Trophoblast cell (in vitro differentiated cells and primary cell): Measurements from ENCODE around the gene CYTH2.

Experiments used
- DNase-seq, 2 donors: peaks; one replicate each; pipeline ENCODE4 v3.0.0-alpha.2; 2016
- H2AFZ ChIP-seq: 2 replicates; pipeline ENCODE4 v1.6.1; 2013; ENCODE audit warnings: low read length, moderate library complexity, mild to moderate bottlenecking; ENCODE audit not compliant: insufficient read depth, poor library complexity
- H2AK5ac ChIP-seq: 2 replicates; pipeline ENCODE4 v1.6.1; 2013; ENCODE audit warnings: mild to moderate bottlenecking, low read length
- H2BK120ac ChIP-seq: 2 replicates; pipeline ENCODE4 v1.6.1; 2013; ENCODE audit warnings: low read length, mild to moderate bottlenecking, moderate library complexity; ENCODE audit not compliant: insufficient read depth, poor library complexity
- H2BK12ac ChIP-seq: 2 replicates; pipeline ENCODE4 v1.6.1; 2013; ENCODE audit warnings: mild to moderate bottlenecking, low read length, moderate library complexity
- H2BK5ac ChIP-seq: 2 replicates; pipeline ENCODE4 v1.6.1; 2013; ENCODE audit warnings: low read length, low read depth, moderate library complexity, mild to moderate bottlenecking; ENCODE audit not compliant: poor library complexity
- H3K14ac ChIP-seq: 2 replicates; pipeline ENCODE4 v1.6.1; 2013; ENCODE audit warnings: mild to moderate bottlenecking, low read length
- H3K18ac ChIP-seq: 2 replicates; pipeline ENCODE4 v1.6.1; 2013; ENCODE audit warnings: mild to moderate bottlenecking, low read length
- H3K23ac ChIP-seq: 2 replicates; pipeline ENCODE4 v1.6.1; 2013; ENCODE audit warnings: low read length
- H3K27ac ChIP-seq: 2 replicates; pipeline ENCODE4 v1.5.1; 2013; ENCODE audit warnings: low read depth, mild to moderate bottlenecking, inconsistent platforms, low read length, moderate library complexity
- H3K27me3 ChIP-seq: 2 replicates; pipeline ENCODE4 v1.6.1; 2013; ENCODE audit warnings: inconsistent platforms, mild to moderate bottlenecking, low read length, moderate library complexity; ENCODE audit not compliant: insufficient read depth
- H3K36me3 ChIP-seq, 2 experiments: 1 replicate in 1 of 2; 2 replicates in 1 of 2; pipeline ENCODE4 v1.6.1; 2013; ENCODE audit warnings: low read length in 2 of 2, mild to moderate bottlenecking in 2 of 2, moderate library complexity in 1 of 2; ENCODE audit not compliant: insufficient read depth in 2 of 2, control insufficient read depth in 1 of 2
- H3K4ac ChIP-seq: 2 replicates; pipeline ENCODE4 v1.6.1; 2013; ENCODE audit warnings: low read depth, mild to moderate bottlenecking, low read length, moderate library complexity
- H3K4me1 ChIP-seq, 2 experiments: 1 replicate in 1 of 2; 2 replicates in 1 of 2; pipeline ENCODE4 v1.6.1; 2013; ENCODE audit warnings: low read length in 2 of 2, mild to moderate bottlenecking in 2 of 2, moderate library complexity in 1 of 2; ENCODE audit not compliant: insufficient read depth in 2 of 2, control insufficient read depth in 1 of 2
- H3K4me2 ChIP-seq: 2 replicates; pipeline ENCODE4 v1.6.1; 2013; ENCODE audit warnings: inconsistent platforms, mild to moderate bottlenecking, low read length, moderate library complexity
- H3K4me3 ChIP-seq: 2 replicates; pipeline ENCODE4 v1.5.1; 2013; ENCODE audit warnings: mild to moderate bottlenecking, low read depth, low read length, inconsistent platforms
- H3K79me1 ChIP-seq: one replicate; pipeline ENCODE4 v1.6.1; 2013; ENCODE audit warnings: low read length
- H3K79me2 ChIP-seq: 2 replicates; pipeline ENCODE4 v1.6.1; 2013; ENCODE audit warnings: low read length, mild to moderate bottlenecking; ENCODE audit not compliant: control insufficient read depth, insufficient read depth, poor library complexity
- H3K9ac ChIP-seq: 2 replicates; pipeline ENCODE4 v1.6.1; 2013; ENCODE audit warnings: mild to moderate bottlenecking, low read length
- H3K9me3 ChIP-seq: 2 replicates; pipeline ENCODE4 v1.6.1; 2013; ENCODE audit warnings: low read depth, mild to moderate bottlenecking, control low read depth, inconsistent platforms, low read length; ENCODE audit not compliant: insufficient read depth
- H4K12ac ChIP-seq: 2 replicates; pipeline ENCODE4 v1.6.1; 2013; ENCODE audit warnings: low read depth, mild to moderate bottlenecking, low read length, moderate library complexity
- H4K8ac ChIP-seq: 2 replicates; pipeline ENCODE4 v1.6.1; 2013; ENCODE audit warnings: low read depth, mild to moderate bottlenecking, low read length, moderate library complexity
- H4K91ac ChIP-seq: one replicate; pipeline ENCODE4 v1.6.1; 2013; ENCODE audit warnings: low read depth, mild to moderate bottlenecking, low read length, moderate library complexity
- WGBS: extraction: QIAGEN DNeasy Blood & Tissue Kit; methylation state at CpG from one replicate; pipeline ENCODE4 v1.1.7; 2013; ENCODE audit warnings: missing lambda C conversion rate; ENCODE audit not compliant: insufficient read length, insufficient coverage; ENCODE audit errors: extremely low coverage; 5-methylcytosine and 5-hydroxymethylcytosine counted together

The CYTH2 gene

DNA sequence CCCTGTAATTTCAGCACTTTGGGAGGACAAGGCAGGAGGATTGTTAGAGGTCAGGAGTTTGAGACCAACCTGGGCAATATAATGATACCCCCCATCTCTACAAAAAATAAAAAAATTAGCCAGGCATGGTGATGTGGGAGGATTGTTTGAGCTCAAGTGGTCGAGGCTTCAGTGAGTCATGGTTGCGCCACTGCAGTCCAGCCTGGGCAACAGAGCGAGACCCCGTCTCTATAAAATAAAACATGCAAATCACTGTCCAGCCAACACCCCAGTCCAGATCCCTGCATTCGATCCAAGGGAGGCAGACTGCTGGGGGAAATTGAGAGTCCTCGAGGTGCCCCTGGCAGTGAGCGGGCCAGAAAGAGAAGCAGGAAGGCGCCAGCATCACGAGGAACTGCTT is 7.0 kb downstream of the CYTH2 start:
- H3K79me1 ChIP-seq = no peaks in the 10 kb centered on the region
- no peak overlapping the region for H2AK5ac ChIP-seq
- DNase-seq = no peak
- H3K27ac ChIP-seq = no peak overlapping the region
- no peak overlapping the region for H2BK12ac ChIP-seq
- no peak overlapping the region for H2BK5ac ChIP-seq
- no peak overlapping the region for H4K12ac ChIP-seq
- no peak overlapping the region for H3K14ac ChIP-seq
- no peak overlapping the region for H3K9ac ChIP-seq
- no peak overlapping the region for H4K91ac ChIP-seq
- H3K9me3 ChIP-seq = no peaks in the 10 kb centered on the region
- WGBS = no CpG with 5 or more reads among the region's 9 CpGs
- H3K18ac ChIP-seq = no peak overlapping the region
- no peak overlapping the region for H2AFZ ChIP-seq
- no peak overlapping the region for H3K4me2 ChIP-seq
- H3K36me3 ChIP-seq = peaks cover 97 to 98% of the 10 kb centered on the region in 2 experiments
- H3K27me3 ChIP-seq = no peaks in the 10 kb centered on the region
- no peak overlapping the region for H3K4me3 ChIP-seq
- no peaks in the 10 kb centered on the region for H3K79me2 ChIP-seq
- H3K4me1 ChIP-seq = peaks cover 0 to 9% of the 10 kb centered on the region in 2 experiments
- no peak overlapping the region for H3K23ac ChIP-seq
- no peak overlapping the region for H3K4ac ChIP-seq
- H2BK120ac ChIP-seq = no peak overlapping the region
- no peak overlapping the region for H4K8ac ChIP-seq

DNA sequence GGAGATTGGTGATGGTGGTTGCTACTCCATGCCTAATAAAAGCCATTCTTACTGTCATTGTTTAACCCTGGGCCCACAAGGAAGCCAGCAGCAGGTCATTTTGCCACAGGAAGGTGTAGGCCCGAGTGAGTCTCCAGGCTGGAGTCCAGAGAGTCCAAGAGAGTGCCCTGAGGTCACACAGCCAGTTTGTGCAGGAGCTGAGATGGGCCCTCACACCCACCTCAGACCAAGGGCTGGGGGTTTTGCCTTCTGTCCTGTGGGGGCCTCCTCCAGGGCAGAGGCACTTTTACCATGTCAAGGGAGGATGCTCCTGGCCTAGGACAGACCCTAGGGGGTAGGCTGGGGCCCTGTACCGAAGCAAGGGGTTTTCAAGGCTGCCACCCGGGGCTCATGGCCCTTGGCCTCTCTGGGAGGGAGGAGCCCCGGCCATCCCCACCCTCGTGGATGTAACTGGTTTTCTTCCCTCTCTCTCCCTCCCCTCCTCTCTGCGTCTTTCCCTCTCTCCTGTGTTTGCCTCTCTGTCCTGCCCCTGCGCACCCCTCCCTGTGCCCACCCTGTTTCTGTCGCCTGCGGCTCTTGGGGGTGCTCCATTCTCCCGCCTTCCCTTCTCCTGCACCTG is 8.0 kb downstream of the CYTH2 start:
- Histone ChIP-seq H3K23ac (no peak overlapping the region), H3K27me3 (no peaks in the 10 kb centered on the region), H3K9ac (no peak overlapping the region), H4K8ac (no peak overlapping the region), H3K4me1 (peaks cover 0 to 9% of the 10 kb centered on the region in 2 experiments), H3K4me3 (no peak overlapping the region), H3K36me3 (peaks cover 90 to 94% of the 10 kb centered on the region in 2 experiments), H2BK5ac (no peak overlapping the region), H3K9me3 (no peaks in the 10 kb centered on the region), H2AFZ (no peak overlapping the region), H3K79me1 (no peaks in the 10 kb centered on the region), H3K14ac (no peak overlapping the region), H2BK120ac (no peak overlapping the region), H3K79me2 (no peaks in the 10 kb centered on the region), H3K4ac (no peak overlapping the region), H4K91ac (no peak overlapping the region), H4K12ac (no peak overlapping the region), H2BK12ac (no peak overlapping the region), H3K27ac (no peak overlapping the region), H3K4me2 (no peak overlapping the region), H2AK5ac (no peak overlapping the region), H3K18ac (no peak overlapping the region)
- WGBS = no CpG with 5 or more reads among the region's 10 CpGs
- no peak for DNase-seq

DNA sequence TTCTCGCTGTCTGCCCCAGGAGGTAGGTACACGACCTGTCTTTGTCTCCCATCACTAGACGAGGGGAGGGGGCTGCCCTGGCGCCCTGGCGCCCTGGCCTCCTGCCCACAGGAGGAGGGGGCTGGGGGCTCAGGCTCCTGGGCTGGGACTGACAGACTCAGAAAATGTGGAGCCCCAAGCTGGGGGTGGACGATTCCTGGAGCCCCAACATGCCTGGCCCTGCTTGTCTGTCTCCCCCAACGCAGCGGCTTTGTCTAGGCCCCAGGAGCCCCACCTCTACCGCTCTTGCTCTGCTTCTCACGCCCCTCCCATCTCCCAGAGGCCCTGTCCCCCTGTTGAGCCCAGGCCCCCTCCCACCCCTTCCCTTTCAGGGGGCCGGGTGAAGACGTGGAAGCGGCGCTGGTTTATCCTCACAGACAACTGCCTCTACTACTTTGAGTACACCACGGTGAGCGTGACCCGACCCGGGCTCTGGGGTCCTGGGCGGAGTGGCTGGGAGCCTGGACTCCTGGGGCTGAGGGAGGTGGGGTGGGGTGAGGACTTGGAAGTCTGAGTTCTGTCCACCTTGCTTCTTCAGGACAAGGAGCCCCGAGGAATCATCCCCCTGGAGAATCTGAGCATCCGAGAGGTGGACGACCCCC is 8.6 kb downstream of the CYTH2 start:
- Histone ChIP-seq H3K4ac (no peak overlapping the region), H4K91ac (no peak overlapping the region), H2BK5ac (no peak overlapping the region), H3K27ac (no peak overlapping the region), H2AFZ (no peak overlapping the region), H2BK120ac (no peak overlapping the region), H3K79me1 (no peaks in the 10 kb centered on the region), H4K8ac (no peak overlapping the region), H3K14ac (no peak overlapping the region), H3K36me3 (peaks cover 84 to 87% of the 10 kb centered on the region in 2 experiments), H3K4me2 (no peak overlapping the region), H3K18ac (no peak overlapping the region), H3K9me3 (no peaks in the 10 kb centered on the region), H4K12ac (no peak overlapping the region), H3K23ac (no peak overlapping the region), H3K79me2 (no peaks in the 10 kb centered on the region), H3K27me3 (no peaks in the 10 kb centered on the region), H3K4me3 (no peak overlapping the region), H2BK12ac (no peak overlapping the region), H3K9ac (no peak overlapping the region), H3K4me1 (peaks cover 0 to 9% of the 10 kb centered on the region in 2 experiments), H2AK5ac (no peak overlapping the region)
- no CpG with 5 or more reads among the region's 22 CpGs for WGBS
- DNase-seq = no peak

DNA sequence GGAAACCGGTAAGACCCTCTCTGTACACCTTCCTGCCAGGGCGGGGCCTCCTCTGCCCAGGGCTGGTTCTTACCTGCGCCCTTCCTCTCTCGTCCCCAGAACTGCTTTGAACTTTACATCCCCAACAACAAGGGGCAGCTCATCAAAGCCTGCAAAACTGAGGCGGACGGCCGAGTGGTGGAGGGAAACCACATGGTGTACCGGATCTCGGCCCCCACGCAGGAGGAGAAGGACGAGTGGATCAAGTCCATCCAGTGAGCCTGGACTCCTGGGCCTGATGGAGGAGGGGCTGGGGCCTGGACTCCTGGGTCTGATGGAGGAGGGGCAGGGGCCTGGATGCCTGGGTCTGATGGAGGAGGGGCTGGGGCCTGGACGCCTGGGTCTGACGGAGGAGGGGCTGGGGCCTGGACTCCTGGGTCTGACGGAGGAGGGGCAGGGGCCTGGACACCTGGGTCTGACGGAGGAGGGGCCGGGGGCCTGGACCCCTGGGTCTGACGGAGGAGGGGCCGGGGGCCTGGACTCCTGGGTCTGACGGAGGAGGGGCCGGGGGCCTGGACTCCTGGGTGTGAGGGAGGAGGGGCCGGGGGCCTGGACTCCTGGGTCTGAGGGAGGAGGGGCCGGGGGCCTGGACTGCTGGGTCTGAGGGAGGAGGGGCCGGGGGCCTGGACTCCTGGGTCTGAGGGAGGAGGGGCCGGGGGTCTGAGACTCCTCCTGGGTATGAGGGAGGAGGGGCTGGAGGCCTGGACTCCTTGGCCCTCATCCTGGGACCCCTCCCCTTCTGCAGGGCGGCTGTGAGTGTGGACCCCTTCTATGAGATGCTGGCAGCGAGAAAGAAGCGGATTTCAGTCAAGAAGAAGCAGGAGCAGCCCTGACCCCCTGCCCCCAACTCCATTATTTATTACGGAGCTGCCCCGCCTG is 9.4 kb downstream of the CYTH2 start:
- no peak overlapping the region for H2BK120ac ChIP-seq
- H4K12ac ChIP-seq = no peak overlapping the region
- no peak overlapping the region for H2BK12ac ChIP-seq
- no peaks in the 10 kb centered on the region for H3K27me3 ChIP-seq
- no peaks in the 10 kb centered on the region for H3K79me1 ChIP-seq
- H3K9me3 ChIP-seq = no peaks in the 10 kb centered on the region
- no peak overlapping the region for H3K4me2 ChIP-seq
- H3K4me1 ChIP-seq = peaks cover 0 to 3% of the 10 kb centered on the region in 2 experiments
- no peak overlapping the region for H2AK5ac ChIP-seq
- no peak for DNase-seq
- H4K8ac ChIP-seq = no peak overlapping the region
- no peak overlapping the region for H3K4me3 ChIP-seq
- no peak overlapping the region for H3K4ac ChIP-seq
- H3K23ac ChIP-seq = no peak overlapping the region
- H3K27ac ChIP-seq = no peak overlapping the region
- no peak overlapping the region for H3K14ac ChIP-seq
- H2AFZ ChIP-seq = no peak overlapping the region
- no CpG with 5 or more reads among the region's 29 CpGs for WGBS
- H3K9ac ChIP-seq = no peak overlapping the region
- no peak overlapping the region for H2BK5ac ChIP-seq
- H3K18ac ChIP-seq = no peak overlapping the region
- H4K91ac ChIP-seq = no peak overlapping the region
- no peaks in the 10 kb centered on the region for H3K79me2 ChIP-seq
- peaks cover 79% of the 10 kb centered on the region in 2 experiments for H3K36me3 ChIP-seq
